Measurements from ENCODE around the gene YIF1A.

DNA sequence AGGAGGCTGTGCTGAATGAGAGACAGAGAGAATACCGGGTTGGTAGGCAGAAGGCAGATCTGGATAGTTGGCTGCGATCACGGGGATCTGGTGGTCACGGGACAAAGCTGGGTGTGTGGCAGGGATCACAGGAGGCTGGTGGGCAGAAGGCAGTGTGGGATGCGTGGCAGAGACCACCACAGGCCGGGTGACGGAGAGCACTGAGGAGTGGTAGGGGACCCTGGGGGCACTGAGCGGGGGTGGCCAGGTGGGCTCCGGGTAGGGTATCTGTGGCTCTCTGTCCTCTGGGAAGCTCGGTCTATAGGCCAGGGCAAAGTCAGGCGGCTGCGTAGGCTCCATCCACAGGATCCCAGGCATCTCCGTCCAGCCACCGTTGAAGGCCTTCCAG lies 26.5 kb upstream of the YIF1A start:
- TF ChIP-seq, protein P1, sequence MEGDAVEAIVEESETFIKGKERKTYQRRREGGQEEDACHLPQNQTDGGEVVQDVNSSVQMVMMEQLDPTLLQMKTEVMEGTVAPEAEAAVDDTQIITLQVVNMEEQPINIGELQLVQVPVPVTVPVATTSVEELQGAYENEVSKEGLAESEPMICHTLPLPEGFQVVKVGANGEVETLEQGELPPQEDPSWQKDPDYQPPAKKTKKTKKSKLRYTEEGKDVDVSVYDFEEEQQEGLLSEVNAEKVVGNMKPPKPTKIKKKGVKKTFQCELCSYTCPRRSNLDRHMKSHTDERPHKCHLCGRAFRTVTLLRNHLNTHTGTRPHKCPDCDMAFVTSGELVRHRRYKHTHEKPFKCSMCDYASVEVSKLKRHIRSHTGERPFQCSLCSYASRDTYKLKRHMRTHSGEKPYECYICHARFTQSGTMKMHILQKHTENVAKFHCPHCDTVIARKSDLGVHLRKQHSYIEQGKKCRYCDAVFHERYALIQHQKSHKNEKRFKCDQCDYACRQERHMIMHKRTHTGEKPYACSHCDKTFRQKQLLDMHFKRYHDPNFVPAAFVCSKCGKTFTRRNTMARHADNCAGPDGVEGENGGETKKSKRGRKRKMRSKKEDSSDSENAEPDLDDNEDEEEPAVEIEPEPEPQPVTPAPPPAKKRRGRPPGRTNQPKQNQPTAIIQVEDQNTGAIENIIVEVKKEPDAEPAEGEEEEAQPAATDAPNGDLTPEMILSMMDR (optimal IDR thresholded peaks at IDR 0.05 in 1 of 3, IDR thresholded peaks at IDR 0.05 in 1 of 3, conservative IDR thresholded peaks at IDR 0.05 in 1 of 3; ENCODE audit: extremely low read depth in 1 of 3, insufficient read depth in 2 of 3, low read length in 3 of 3): no peak
- no peak for TF ChIP-seq EZH2 (IDR thresholded peaks at IDR 0.05; ENCODE audit: low read length)
